22Rv1 (cell line): Measurements from ENCODE around the gene FBF1.
A peak's percentile ranks its signal among the peaks of the same experiment; 100 is the strongest.
"Not testable (repeated sequence)": the region's sequence is repeated elsewhere in the genome, so short reads cannot be mapped to it uniquely, and the experiment has no call there.

Source experiments
- H3K27ac ChIP-seq: fragments of 450-650 bp; 2 replicates; pipeline ENCODE4 v1.5.1; 2017
- CTCF ChIP-seq: fragments of 450-650 bp; IDR thresholded peaks from 2 replicates; pipeline ENCODE4 v1.5.1; 2017; ENCODE audit warnings: mild to moderate bottlenecking
- ZFX ChIP-seq: fragments of 450-650 bp; IDR thresholded peaks from 2 replicates; pipeline ENCODE4 v1.6.1; 2017; ENCODE audit warnings: antibody characterized with exemption, borderline replicate concordance

The FBF1 gene

GRCh38 chr17:75891022-75891604 is 49.7 kb downstream of the FBF1 start:
- TF ChIP-seq ZFX (no peak), CTCF (no peak)

GRCh38 chr17:75889454-75889853 is 51.4 kb downstream of the FBF1 start:
- TF ChIP-seq ZFX: no peak

More at GRCh38 chr17:75891022-75891604, 49.7 kb downstream of the FBF1 start:
- H3K27ac ChIP-seq: no peak overlapping the region; the same call in 1 of the 2 replicates

GRCh38 chr17:75888484-75888883 is 52.4 kb downstream of the FBF1 start:
- H3K27ac ChIP-seq: peak overlapping the region; percentile 34; the same call in 1 of the 2 replicates
- TF ChIP-seq ZFX (no peak), CTCF (no peak)

More at GRCh38 chr17:75889454-75889853, 51.4 kb downstream of the FBF1 start:
- H3K27ac ChIP-seq: peak overlapping the region; percentile 34; the same call in 1 of the 2 replicates

- H3K27ac ChIP-seq: not testable (repeated sequence)
Measured at GRCh38 chr17:75885860-75886259, 55.0 kb downstream of the FBF1 start.

GRCh38 chr17:75885431-75885830 is 55.4 kb downstream of the FBF1 start:
- no peak overlapping the region for H3K27ac ChIP-seq

GRCh38 chr17:75881678-75882454 is 59.0 kb downstream of the FBF1 start:
- H3K27ac ChIP-seq: no peak overlapping the region
- TF ChIP-seq CTCF (no peak), ZFX (no peak)

More at GRCh38 chr17:75885431-75885830, 55.4 kb downstream of the FBF1 start:
- TF ChIP-seq ZFX: no peak
- TF ChIP-seq CTCF: no peak

- TF ChIP-seq ZFX: no peak
- TF ChIP-seq CTCF: no peak
- no peak overlapping the region for H3K27ac ChIP-seq
Measured at GRCh38 chr17:75880266-75880665, 60.6 kb downstream of the FBF1 start.

- peak within 1 kb of the TSS; percentile 96 for H3K27ac ChIP-seq
- peak; percentile 32 for TF ChIP-seq CTCF
- no peak for TF ChIP-seq ZFX
Measured at GRCh38 chr17:75878174-75878998, 62.5 kb downstream of the FBF1 start, which contains the start of gene TRIM47. Gene TRIM47, minus strand, starts transcription at chr17:75878581. Its CDS starts 33 bp downstream, at chr17:75878548.
